Central memory CD4-positive, alpha-beta T cell (primary cell): ENCODE measurements around the gene IRAK3.
"Not testable (repeated sequence)": the region's sequence is repeated elsewhere in the genome, so short reads cannot be mapped to it uniquely, and the experiment has no call there.

Experiments
- DNase-seq: peaks from one replicate; pipeline ENCODE4 v3.0.0; 2022

IRAK3 gene

DNA sequence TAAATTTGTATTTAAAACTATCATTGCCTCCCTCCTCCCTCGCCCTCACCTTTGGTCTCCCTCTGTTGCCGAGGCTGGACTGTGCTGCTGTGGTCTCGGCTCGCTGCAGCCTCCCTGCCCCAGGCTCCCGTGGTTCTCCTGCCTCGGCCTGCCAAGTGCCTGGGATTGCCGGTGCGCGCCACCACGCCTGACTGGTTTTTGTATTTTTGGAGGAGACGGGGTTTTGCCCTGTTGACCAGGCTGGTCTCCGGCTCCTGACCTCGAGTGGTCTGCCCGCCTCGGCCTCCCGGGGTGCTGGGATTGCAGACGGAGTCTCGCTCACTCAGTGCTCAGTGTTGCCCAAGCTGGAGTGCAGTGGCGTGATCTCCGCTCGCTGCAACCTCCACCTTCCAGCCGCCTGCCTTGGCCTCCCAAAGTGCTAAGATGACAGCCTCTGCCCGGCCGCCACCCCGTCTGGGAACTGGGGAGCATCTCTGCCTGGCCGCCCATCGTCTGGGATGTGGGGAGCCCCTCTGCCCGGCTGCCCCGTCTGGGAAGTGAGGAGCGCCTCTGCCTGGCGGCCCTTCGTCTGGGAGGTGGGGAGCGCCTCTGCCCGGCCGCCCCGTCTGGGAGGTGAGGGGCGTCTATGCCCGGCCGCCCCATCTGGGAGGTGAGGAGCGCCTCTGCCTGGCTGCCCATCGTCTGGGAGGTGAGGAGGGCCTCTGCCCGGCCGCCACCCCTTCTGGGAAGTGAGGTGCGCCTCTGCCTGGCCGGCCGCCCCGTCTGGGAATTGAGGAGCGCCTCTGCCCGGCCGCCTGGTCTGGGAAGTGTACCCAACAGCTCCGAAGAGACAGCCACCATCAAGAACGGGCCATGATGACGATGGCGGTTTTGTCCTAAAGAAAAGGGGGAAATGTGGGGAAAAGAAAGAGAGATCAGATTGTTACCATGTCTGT is 14.4 kb upstream of the IRAK3 start:
- DNase-seq, result not testable (repeated sequence)

- no peak for DNase-seq
Measured at GRCh38 chr12:66176105-66176900, 12.7 kb upstream of the IRAK3 start.

- no peak for DNase-seq
Measured at GRCh38 chr12:66182956-66183355, 6.1 kb upstream of the IRAK3 start.

DNA sequence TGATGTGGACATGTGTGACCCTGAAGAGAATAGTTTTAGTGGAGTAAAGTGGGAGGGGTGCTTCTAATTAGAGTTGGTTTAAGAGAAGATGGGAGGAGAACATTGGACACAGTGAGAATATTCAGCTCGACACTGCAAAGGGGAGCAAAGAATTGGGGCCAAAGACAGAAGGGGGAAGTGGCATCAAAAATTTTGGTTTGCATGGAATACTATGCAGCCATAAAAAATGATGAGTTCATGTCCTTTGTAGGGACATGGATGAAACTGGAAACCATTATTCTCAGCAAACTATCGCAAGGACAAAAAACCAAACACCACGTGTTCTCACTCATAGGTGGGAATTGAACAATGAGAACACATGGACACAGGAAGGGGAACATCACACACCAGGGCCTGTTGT is 4.2 kb upstream of the IRAK3 start:
- DNase-seq, result not testable (repeated sequence)

DNA sequence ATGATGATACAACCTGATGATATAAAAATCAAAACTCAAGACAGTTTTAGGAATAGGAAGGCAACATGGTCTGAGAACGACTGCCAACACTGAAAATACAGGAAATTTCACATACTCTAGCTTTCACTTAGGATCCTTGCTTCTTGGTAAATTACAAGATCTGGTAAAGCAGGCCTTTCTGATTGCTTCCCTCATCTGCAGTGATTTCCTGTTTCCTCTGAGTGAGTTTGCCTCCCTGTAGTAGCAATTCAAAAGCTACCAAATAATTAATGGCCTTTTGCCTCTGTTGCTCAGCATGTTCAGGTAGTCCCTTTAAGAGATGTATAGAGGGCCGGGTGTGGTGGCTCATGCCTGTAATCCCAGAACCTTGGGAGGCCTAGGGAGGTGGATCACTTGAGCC is 2.0 kb upstream of the IRAK3 start:
- DNase-seq, result no peak

DNA sequence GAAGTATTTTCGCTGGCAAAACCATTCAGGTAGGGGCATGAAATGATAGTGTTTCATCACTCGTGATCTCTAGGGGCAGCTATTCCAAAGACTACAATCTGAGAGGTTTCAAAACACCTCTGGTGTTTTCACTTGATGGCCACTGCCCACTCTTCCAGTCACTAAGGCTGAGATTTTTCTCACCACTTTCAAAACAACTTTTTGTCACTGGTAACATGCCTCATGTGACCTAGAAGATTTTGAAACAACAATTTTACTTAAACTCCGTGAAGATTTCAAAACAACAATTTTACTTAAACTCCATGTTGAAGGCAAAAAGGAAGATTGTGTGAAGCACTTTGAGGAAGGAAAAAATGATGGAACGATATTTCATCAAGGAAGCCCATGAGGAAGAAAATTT is 1.2 kb upstream of the IRAK3 start:
- DNase-seq, result no peak

DNA sequence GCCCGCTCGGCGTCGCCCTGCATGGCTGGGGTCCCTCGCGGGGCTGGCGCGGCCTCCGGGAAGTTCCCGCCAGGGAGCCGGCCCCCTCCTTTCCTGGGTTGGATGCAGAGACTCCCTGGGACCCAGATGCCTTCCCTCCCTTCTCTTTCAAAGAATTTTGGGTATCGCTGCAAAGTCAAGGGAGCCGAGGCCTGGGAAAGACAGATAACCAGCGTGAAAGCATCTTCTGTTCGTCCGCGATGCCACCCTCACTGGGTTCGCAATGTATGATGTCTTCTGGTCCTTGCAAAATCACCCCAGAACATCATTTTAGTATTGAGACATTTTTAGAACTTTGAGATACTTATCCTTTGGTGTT is 451 bp downstream of the IRAK3 start:
- DNase-seq, result no peak

DNA sequence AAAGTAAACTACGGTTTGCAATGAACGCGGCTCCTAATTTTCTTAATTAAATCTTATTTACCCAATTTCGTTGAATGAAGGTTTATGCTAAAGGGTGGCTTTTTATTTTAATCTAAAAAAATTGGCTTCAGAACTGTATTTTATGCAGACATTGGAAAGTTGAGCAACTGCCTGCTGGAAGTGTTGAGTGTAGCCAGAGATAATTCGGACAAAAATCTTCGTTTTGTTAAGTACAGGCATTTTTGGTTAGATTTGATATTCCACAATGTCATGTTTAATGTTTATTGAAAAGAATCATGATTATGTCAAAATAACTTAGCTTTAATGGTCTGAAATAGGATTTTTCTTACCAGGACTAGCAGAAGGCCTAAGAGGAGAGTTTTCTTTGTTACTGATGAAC is 875 bp downstream of the IRAK3 start:
- no peak for DNase-seq

GRCh38 chr12:66190519-66191370 is 1.7 kb downstream of the IRAK3 start:
- no peak for DNase-seq

GRCh38 chr12:66191547-66192126 is 2.6 kb downstream of the IRAK3 start:
- no peak for DNase-seq

DNA sequence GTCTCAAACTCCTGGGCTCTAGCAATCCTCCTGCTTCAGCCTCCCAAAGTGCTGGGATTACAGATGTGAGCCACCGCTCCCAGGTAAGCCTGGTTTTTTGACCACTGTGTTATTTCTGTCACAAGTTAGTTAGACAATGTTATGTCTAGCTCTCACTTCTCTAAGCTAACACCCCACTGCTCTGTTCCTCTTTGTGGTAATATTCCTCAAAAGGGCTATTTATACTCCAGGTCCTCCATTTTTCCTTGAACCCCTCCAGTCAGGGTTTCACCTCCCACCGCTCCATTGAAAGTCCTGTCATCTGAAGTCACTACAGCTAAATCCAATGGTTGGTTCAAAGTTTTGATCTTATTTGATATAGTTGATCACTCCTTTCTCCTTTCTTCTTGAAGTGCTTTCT is 5.1 kb downstream of the IRAK3 start:
- DNase-seq, result no peak

GRCh38 chr12:66195242-66195641 is 6.2 kb downstream of the IRAK3 start:
- DNase-seq, result no peak

DNA sequence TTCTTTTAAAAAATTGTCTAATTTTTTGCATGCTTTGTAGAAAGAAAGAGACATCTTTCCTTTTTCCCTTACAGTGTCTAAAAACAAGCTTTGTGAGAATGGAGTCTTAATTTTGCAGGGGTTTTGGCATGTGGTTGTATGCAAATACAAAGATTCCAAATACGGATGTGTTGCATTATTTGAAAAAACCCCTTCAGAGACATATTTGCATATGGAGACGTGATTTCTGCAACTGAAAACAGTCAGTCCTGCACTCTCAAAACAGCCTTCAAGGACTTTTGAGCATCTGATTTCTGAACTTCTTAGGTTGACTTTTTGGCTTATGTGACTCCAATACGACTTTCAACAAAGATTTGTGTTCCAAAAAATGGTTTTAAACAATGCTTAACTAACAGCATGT is 7.8 kb downstream of the IRAK3 start:
- DNase-seq, result no peak

DNA sequence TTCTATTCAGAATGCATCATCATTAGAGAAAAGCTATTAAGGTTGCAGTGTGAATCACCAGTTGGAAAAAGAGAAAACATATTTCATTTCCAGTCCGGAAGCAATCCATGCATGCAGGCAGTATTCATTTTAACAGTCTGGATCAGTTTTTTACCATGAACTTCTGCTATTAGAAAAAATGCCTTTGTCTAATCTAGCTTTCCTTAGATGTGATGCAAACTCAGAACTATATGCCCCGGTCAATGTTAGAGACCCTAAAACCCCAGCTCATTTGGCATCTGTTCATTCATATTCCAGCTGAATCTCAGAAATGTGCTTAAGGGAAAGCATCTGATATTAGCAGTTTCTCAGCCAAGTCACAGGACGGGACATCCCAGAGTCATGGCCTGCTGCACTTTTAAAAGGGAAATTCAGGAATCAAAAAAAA is 8.5 kb downstream of the IRAK3 start:
- no peak for DNase-seq

- DNase-seq, result no peak
Measured at GRCh38 chr12:66199141-66199540, 10.1 kb downstream of the IRAK3 start.

DNA sequence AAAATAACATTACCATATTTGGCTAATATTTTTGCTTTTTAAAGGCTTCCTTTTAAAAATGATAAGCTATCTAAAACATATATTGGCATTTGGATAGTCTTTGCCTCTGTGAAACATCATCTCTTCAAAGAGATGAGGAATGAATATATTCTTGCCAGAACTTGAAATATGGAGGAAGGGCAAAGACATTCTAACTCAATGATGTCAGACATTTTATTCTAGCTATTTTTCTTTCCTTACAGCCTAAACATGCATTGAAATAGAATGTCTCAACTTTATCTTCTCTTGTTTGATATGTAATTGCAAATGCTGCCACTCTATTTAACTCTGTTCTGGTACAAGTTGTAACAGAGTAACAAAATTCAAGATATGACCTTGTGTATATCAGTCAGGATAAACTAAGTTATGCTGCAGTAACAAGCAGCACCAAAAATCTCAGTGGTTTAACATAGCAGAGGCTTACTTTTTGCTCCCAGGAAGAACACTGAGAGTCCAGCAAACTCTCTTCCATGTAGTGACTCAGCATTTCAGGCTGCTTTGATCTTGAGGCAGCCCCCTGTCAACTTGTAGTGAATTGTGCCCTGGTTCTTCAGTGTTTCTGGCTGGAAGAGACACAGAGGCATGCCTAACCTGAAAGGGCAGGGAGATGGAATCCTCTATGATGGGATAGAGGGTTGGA is 11.0 kb downstream of the IRAK3 start:
- DNase-seq, result no peak

DNA sequence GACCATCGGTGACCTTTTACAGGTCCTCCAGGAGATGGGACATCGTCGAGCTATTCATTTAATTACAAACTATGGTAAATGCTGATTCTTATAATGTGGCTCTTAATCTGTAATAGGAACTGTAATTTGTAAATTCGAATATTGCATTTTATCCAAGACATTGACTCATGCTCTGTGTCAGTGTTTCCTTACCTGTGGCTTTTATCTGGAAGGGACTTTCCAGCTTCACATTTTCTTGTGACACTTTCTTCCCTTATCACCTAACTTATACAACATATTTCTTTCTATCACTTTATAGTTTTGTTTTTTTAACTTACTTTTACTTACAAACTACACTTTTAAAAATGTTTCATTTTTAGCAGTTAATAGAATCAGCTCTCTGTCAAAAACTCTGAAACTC is 14.8 kb downstream of the IRAK3 start:
- DNase-seq, result no peak

- no peak for DNase-seq
Measured at GRCh38 chr12:66206141-66206540, 17.1 kb downstream of the IRAK3 start.

- DNase-seq, result no peak
Measured at GRCh38 chr12:66210840-66211239, 21.8 kb downstream of the IRAK3 start.

DNA sequence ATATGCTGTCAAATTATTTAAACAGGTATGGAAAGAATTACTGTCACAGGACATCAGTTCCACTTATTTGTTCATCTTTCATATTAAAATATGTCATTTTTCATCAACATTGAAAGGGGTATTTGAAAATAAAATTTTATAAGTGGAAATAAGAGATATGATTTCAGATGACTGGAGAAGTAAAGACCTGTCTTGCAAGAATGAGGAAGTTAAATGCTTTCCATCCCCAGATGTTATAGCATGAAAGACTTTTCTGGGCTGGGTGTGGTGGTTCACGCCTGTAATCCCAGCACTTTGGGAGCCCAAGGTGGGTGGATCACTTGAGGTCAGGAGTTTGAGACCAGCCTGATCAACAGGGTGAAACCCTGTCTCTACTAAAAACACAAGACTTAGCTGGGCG is 22.6 kb downstream of the IRAK3 start:
- not testable (repeated sequence) for DNase-seq

DNA sequence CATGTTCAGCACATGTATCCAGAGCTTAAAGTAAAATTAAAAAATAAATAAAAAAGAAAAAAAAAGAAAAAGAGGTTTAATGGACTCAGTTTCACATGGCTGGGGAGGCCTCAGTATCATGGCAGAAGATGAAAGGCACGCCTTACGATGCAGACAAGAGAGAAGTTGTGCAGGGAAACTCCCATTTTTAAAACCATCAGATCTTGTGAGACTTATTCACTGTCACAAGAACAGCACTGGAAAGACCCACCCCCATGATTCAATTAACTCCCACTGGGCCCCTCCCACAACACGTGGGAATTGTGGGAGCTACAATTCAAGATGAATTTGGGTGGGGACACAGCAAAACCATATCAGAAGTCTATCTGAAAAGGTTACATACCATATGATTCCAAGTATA is 24.0 kb downstream of the IRAK3 start:
- not testable (repeated sequence) for DNase-seq

DNA sequence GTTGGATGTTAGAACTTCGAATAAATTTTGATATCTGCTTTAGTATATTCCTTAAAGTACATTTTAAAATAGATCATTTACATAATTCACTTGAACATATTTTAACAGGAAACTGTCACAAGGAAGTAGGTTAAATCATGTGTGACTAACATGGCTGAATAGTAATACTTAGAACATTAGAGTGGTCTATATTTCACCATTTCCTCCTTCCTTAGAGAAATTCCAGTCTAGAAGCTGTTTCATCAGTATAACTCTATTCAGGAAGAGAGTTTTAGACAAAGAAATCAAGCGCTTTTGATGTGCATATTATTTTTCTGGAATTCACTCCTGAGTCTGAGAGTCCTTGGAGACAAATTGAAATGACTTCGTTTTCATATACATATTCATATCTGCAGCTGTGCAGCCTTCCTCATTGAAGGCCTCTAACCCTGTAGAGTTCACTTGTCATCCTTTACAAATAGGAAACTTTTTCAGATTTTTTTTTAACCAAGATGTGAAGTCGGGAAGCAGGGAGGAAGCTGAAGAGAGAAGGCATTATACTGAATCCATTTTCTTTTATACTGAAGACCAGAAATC is 28.4 kb downstream of the IRAK3 start:
- no peak for DNase-seq
